ENCODE measurements around the gene LAPTM4A.
A peak's percentile ranks its signal among the peaks of the same experiment; 100 is the strongest.

Gene LAPTM4A

GRCh38 chr2:20019747-20020146 lies 31.7 kb downstream of the LAPTM4A start:
- no peak for DNase-seq (ENCODE audit: low read depth)

- no peak for DNase-seq (ENCODE audit: low read depth)
Observed at GRCh38 chr2:20018601-20019152, 32.8 kb downstream of the LAPTM4A start.

GRCh38 chr2:20016346-20016745 lies 35.1 kb downstream of the LAPTM4A start:
- DNase-seq (ENCODE audit: low read depth) = no peak

- DNase-seq (ENCODE audit: low read depth) = no peak
Observed at GRCh38 chr2:20015482-20016083, 35.8 kb downstream of the LAPTM4A start.

GRCh38 chr2:20013126-20013849 lies 38.1 kb downstream of the LAPTM4A start:
- DNase-seq (ENCODE audit: low read depth) = no peak

GRCh38 chr2:20012282-20013125 lies 38.9 kb downstream of the LAPTM4A start, which contains the start of gene MATN3:
Gene MATN3, minus strand, starts transcription at chr2:20012668. Its CDS starts 37 bp downstream, at chr2:20012631.
- no peak for DNase-seq (ENCODE audit: low read depth)

GRCh38 chr2:20012032-20012281 lies 39.5 kb downstream of the LAPTM4A start:
- no peak for DNase-seq (ENCODE audit: low read depth)

- DNase-seq (ENCODE audit: low read depth) = no peak
Observed at GRCh38 chr2:20011276-20012031, 40.0 kb downstream of the LAPTM4A start.

- DNase-seq (ENCODE audit: low read depth) = no peak
Observed at GRCh38 chr2:20008703-20009102, 42.7 kb downstream of the LAPTM4A start.

GRCh38 chr2:20005891-20006470 lies 45.4 kb downstream of the LAPTM4A start:
- no peak for DNase-seq (ENCODE audit: low read depth)

GRCh38 chr2:20005067-20005627 lies 46.3 kb downstream of the LAPTM4A start:
- no peak for DNase-seq (ENCODE audit: low read depth)

- no peak for DNase-seq (ENCODE audit: low read depth)
Observed at GRCh38 chr2:20001361-20001863, 50.0 kb downstream of the LAPTM4A start.

- no peak for DNase-seq (ENCODE audit: low read depth)
Observed at GRCh38 chr2:19993731-19994130, 57.7 kb downstream of the LAPTM4A start.

- no peak for DNase-seq (ENCODE audit: low read depth)
Observed at GRCh38 chr2:19991895-19992294, 59.5 kb downstream of the LAPTM4A start.

- no peak for DNase-seq (ENCODE audit: low read depth)
Observed at GRCh38 chr2:19990416-19990728, 61.1 kb downstream of the LAPTM4A start.

GRCh38 chr2:19989667-19990415 lies 61.6 kb downstream of the LAPTM4A start, which contains the start of gene WDR35:
Gene WDR35, minus strand, starts transcription at chr2:19990105. Its CDS starts 90 bp downstream, at chr2:19990015.
- DNase-seq (ENCODE audit: low read depth) = peak; percentile 49

GRCh38 chr2:19989342-19989666 lies 62.1 kb downstream of the LAPTM4A start:
- DNase-seq (ENCODE audit: low read depth) = no peak

- DNase-seq (ENCODE audit: low read depth) = no peak
Observed at GRCh38 chr2:19988600-19988999, 62.8 kb downstream of the LAPTM4A start.

GRCh38 chr2:19987936-19988335 lies 63.5 kb downstream of the LAPTM4A start:
- DNase-seq (ENCODE audit: low read depth) = no peak
